ENCODE results near the gene ZNF3.

ZNF3 gene

DNA sequence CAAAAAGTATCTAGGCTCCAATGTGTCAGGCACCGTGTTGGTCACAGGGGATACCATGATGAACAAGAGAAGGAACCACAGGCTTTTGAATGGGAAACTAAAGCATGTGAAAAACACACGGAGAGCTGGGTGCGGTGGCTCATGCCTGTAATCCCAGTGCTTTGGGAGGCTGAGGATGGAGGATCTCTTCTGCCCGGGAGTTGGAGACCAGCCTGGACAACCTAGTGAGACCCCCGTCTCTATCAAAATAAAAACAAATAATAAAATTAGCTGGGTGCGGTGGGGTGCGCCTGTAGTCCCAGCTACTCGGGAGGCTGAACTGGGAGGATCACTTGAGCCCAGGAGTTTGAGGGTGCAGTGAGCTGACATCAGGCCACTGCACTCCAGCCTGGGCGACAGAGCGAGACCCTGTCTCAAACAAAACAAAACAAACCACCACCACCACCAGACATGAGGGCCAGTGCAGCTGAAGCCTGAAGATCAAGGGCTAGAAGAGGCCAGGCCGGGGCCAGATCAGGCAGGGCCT lies 6.6 kb upstream of the ZNF3 start:
- DNase-seq = no peak

DNA sequence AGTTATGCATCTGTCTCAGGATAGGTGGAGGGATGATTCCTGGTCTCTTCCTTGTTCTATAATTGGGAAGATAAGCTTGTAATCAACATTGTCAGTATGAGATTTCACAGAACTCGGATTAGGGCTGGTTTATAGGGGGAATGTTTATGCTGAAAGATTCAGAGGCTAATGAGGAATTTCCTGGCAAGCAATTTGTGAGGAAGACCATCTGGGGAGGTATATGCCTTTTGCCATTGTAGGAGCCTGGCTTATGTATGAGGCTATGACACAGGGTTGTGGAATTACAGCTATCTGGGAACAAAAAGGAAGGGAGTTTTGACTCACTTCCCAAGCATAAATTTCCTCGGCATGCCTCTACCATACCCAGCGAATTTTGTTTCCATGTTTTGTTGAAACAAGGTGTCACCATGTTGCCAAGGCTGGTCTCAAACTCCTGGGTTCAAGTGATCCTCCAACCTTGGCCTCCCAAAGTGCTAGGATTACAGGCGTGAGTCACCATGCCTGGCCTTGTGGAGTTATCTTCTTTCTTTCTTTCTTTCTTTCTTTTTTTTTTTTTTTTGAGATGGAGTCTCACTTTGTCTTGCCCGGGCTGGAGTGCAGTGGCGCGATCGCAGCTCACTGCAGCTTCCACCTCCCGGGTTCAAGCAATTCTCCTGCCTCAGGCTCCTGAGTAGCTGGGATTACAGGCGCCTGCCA lies 5.7 kb upstream of the ZNF3 start:
- no peak for DNase-seq

DNA sequence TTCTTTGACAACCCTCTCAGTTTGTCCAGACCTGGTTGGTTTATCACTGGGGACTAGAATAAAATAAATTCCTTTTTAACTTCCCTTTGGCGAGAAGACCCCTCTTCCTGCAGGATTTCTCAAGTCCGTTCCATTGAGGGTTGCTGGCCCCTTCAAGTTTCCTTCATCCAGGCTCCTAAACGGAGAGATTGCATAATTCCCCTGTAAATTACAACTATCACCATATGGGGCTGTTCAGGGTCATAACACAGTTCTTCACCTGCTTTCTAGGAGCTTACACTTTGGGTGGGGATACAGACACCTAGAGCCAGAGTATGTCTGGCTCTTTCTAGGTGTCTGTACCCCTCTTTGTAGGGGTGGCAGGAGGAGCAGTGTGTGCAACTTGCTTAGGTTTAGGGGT lies 4.0 kb upstream of the ZNF3 start:
- DNase-seq = no peak

DNA sequence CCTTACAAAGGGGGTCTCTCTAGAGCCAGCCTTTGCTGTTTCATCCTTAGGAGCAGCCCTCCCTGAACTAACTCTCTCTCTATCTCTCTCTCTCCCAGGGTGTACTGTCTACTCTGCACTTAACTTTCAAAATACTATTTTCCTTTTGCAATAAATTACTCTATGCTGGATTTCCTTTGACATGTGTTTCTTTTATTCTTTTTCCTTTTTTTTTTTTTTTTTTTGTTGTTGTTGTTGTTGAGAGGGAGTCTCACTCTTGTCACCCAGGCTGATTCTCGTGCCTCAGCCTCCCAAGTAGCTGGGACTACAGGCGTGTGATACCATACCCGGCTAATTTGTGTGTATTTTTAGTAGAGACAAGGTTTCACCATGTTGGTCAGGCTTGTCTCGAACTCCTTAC lies 1.5 kb upstream of the ZNF3 start:
- DNase-seq = no peak

DNA sequence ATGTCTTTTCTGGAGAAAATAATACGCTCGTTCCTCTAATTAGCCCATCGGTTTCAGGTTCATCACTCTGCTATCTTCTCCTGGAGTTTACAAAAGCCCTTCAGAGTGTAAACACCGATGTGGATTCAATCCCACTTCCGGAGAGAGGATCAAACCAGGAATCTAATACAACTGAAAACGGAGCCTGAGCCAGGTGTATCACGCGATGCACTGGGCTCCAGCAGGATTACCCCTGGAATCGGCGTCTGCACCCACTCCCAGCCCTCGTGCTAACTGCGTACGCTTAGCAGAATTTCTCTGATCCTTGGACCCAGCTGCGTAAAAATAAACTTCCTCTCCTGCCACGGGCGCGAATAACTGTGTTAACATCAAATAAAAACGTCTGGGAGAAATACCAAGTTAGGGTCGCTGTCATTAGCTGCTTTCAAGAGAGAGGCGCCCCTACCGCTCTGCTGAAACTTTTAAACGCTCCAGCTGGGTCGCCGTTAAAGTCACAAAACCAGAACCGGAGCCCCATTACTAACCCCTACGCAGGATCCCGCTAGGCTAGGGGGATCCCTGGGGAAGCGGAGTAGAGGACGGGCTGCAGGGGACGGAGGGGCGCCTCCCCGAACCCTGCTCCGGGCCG lies 502 bp downstream of the ZNF3 start:
- DNase-seq = no peak

DNA sequence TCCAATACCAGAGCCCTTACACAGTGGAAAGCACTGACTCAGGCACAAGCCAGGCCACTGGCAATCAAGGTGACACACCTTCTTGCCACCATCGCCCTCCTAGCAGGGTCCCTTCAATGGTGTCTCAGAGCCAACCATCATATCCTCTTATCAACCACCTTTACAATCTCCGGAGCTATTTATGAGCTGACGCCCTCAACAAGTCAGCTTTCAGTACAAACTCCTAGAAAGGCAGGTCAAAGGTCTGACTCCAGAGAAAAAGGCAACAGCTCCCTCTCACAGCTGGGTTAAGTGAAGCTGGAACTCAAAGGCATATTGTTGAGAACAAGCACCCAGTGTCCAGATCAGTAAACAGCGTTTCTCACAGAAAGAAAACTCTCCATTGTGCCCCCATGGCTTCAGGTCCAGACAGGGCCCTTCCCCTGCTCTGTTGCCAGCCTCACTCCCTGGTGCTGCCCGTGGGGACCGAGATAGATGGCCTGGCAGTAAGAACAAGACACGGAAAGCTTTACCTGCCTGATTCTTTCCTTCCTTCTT lies 2.4 kb downstream of the ZNF3 start:
- no peak for DNase-seq

DNA sequence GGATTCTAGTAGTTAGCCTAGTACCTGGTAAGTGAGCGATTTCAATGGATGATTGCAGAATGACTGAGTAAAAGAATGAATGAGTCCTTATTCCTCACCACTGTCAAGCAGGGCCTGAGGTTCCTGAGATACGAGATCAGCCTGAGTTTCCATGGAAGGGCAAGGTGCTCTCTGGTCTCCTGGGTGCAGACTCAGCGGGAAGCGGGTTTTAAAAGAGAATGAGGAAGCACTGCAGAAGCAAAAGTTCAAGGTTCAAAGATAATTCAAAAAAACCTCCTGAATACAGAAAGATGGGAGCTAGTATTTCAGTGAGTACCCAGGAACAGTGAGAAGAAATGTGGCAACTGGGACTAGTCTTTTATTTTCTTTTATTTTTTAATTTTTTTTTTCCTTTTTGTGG lies 4.3 kb downstream of the ZNF3 start:
- no peak for DNase-seq

DNA sequence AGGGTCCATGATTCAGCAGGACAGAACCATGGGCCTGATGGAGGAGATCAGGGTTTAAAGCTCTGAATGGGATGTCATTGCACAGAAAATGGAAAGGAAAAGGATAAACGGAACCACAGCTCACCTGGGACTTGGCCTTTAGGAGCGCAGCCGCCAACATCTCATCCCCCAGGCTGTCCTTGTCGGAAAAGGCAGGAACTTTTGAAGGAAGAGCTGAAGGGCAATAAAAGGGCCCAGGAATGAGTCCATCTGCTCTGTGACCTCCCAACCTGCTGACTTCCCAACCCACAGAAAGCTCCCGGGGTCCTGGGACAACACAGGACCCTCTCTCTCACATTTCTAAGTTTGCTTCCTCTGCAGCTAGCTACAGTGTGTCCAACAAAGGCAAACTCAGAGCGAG lies 6.1 kb downstream of the ZNF3 start:
- DNase-seq = no peak

DNA sequence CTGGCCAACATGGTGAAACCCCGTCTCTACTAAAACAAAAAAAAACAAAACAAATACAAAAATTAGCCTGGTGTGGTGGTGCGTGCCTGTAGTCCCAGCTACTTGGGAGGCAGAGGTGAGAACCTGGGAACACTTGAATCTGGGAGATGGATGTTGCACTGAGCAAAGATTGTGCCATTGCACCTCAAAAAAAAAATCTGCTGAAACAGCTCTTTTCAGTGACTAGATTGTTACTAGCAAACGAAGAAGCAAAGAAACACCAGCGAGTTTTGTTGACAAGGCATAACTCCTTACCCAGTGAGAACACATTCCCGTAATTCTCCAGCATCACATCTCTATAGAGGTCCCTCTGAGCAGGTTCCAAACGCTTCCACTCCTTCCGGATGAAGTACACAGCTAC lies 6.7 kb downstream of the ZNF3 start:
- DNase-seq = no peak

DNA sequence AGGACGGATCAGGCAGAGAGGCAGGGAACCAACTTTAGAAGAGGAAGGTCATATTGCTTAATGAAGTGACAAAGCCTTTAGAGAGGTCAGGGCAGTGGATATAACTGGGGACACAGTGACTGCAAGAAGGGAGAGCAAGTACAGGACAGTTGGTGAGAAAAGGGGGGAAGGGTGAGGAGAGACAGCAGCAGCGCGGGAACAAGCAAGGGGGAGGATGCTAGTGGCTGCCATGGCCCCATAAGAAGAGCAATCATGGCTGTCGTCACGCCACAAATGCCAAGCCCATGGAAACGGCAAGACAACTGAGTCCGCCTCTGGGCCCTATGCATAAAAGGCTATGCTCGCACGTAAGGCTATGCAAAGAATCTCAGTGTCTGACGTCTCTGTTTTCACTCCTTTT lies 9.1 kb downstream of the ZNF3 start:
- DNase-seq = no peak

DNA sequence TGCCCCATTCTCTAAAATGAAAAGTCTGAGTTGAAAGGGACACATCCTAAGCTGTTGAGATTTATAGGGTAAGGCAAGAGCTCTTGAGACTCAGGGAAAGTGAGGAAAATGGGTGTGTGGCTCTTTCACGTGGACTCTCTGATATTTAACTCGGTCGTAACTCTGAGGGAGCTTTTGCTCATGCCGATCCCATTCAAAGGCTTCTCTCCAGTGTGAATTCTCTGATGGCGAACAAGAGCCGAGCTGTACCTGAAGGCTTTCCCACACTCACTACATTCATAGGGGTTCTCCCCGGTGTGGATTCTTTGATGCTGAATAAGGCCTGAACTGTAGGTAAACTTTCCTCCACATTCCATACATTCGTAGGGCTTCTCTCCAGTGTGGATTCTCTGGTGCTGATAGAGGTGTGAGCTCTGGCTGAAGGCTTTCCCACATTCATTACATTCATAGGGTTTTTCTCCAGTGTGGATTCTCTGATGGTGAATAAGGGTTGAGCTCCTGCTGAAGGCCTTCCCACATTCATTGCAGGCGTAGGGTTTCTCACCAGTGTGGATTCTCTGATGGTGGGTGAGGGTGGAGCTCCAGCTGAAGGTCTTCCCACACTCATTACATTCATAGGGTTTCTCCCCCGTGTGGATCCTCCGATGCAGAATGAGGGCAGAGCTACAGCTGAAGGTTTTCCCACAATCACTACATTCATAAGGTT lies 10.4 kb downstream of the ZNF3 start:
- DNase-seq = no peak

DNA sequence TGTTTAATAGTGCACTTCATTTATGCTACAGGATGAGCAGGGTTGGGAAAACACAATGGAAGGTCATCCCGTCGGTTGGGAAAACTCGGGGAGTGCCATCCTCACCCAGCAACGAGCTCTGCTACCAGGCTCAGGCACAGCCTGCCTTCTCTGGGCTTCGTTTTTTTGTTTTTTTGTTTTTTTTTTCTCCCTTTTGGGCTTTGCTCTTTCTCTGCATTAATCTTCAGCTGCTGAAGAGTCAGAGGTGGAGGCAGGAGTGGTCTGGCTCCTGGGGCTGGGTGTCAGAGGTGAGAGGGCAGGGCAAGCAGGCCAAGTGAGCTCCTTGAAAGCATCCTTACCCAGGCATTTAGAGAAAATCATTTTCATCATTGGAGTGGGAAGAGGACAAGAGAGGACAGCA lies 11.5 kb downstream of the ZNF3 start:
- DNase-seq = no peak

DNA sequence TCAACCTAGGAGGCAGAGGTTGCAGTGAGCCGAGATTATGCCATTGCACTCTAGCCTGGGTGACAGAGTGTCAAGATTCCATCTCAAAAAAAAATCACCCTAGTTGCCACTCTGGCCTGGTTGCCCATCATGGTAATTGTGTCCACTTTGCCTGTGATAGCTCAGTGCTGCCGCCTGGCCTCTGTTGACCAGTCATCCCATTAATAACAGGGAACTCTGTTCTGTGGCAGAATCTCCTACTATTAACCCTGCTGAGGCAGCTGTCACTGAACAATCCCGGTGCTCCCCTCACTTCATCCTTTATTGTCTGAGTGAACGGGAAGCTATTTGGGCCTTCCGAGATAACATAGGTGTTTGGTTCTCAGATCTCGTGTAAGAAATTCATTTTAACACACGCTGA lies 14.6 kb downstream of the ZNF3 start:
- DNase-seq = no peak

DNA sequence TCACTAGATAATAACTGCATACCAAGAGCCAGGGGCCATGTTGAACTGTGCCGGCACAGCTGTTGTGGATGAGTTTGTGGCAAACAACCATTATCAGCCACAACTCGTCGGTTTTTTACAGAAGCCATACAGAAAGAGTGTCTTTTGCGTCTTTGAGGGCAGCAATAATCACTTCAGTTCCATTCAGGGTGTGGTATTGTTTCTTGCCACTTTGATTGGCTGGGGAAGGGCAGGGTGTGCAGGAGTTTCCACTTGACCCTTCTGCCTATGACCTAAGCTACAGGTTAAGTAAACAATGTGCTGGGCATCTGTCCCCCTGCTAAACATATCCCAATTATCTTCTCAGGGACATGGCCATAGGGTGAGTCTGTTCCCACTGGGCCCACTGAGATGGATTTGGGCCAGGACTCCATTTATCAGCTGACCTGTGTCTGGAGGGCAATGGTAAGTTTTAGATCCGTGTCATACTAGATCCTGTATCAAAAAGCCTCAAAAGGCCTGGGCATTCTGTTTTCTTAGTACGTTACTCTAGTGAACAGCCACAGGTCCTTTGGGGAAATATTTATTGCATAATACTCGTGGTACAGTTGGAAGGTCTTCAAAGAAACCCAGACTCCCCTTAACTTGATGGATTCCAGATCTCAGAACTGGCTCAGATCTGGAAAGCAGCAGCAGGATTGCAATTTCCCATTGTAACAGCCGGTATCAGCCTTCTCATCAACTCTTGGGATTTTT lies 15.9 kb downstream of the ZNF3 start:
- no peak for DNase-seq

DNA sequence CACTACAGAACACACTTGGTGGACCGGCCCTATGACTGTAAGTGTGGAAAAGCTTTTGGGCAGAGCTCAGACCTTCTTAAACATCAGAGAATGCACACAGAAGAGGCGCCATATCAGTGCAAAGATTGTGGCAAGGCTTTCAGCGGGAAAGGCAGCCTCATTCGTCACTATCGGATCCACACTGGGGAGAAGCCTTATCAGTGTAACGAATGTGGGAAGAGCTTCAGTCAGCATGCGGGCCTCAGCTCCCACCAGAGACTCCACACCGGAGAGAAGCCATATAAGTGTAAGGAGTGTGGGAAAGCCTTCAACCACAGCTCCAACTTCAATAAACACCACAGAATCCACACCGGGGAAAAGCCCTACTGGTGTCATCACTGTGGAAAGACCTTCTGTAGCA lies 17.4 kb downstream of the ZNF3 start:
- no peak for DNase-seq

DNA sequence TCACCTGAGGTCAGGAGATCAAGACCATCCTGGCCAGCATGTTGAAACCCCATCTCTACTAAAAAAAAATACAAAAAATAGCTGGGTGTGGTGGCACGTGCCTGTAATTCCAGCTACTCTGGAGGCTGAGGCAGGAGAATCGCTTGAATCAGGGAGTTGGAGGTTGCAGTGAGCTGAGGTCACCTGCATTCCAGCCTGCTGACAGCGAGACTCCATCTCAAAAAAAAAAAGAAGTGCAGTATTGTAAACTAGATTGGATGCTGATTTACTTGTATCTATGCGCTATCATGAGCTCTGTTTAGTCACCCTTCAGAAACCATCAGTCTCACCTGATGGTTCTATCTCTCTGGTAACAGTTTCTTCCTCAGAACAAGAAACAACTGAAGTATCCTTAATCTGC lies 18.1 kb downstream of the ZNF3 start:
- no peak for DNase-seq

DNA sequence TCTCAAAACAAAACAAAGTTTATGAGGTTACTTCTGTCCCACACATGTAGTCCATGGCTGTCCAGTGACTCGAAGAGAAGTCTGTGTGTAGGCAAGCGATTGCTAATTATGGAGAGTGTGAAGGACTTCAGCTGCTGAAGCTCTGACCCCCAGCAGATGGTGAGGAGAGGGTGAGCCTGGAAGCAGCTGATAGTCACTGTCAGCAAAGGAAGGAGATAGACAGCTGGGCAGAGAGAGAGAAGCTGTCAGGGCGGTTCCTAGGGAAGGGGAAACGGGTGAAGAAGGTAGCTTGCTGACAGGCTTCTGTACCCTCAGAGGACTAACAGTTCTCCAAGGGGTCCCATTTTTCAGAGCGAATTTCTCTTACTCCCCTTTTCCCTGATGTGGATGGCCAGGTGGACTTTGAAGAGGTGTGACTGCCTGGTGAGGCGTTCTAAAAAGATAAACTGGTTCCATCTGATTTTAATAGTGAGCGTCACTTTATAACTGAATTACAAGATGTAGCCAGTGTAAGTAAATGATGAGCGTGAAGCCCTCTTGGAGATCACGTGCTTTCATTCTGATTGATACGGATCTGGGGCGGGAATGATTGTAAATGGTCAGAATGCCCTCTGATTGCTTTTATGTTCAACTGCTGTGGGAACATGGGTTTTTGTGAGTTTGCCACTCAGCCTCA lies 19.9 kb downstream of the ZNF3 start:
- no peak for DNase-seq

DNA sequence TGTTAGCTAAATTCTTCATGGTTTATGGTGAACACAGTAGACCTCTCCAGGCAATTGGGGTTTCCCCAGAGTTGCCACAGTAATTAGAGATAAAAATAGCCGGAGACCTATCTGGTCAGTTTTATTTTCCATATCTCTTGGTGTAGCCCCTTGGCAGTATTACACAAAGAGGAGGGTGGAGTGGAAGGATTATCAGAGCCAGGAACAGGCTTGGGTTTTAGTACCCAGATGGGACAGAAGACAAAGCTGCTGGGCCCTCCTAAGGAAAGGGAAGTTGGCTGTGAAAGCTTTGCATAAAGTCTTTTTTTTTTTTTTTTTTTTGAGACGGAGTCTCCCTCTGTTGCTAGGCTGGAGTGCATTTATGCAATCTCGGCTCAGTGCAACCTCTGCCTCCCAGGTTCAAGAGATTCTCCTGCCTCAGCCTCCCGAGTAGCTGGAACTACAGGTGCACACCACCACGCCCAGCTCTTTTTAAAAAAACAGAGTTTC lies 22.2 kb downstream of the ZNF3 start:
- DNase-seq = no peak

DNA sequence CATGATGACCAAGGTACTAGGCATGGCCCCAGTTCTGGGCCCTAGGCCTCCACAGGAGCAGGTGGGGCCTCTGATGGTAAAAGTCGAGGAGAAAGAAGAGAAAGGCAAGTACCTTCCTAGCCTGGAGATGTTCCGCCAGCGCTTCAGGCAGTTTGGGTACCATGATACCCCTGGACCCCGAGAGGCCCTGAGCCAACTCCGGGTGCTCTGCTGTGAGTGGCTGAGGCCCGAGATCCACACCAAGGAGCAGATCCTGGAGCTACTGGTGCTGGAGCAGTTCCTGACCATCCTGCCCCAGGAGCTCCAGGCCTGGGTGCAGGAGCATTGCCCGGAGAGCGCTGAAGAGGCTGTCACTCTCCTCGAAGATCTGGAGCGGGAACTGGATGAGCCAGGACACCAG lies 24.5 kb downstream of the ZNF3 start:
- no peak for DNase-seq

DNA sequence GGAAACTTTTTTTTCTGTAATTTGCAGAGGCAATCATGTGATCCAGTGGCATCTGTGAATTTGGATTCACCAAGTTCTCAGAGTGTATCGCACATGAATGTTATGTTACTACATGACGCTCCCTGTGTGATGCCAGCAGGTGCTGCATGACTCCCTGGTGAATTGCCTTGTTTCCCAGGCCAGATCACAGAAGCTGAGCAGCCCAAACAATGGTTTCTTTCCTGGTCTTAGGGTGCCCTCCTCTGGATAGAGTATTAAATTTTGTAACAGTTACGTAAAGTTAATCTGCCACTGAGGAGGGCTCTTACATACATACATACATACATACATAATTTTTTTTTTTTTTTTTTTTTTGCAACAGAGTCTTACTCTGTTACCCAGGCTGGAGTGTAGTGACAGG lies 28.3 kb downstream of the ZNF3 start:
- DNase-seq = no peak

DNA sequence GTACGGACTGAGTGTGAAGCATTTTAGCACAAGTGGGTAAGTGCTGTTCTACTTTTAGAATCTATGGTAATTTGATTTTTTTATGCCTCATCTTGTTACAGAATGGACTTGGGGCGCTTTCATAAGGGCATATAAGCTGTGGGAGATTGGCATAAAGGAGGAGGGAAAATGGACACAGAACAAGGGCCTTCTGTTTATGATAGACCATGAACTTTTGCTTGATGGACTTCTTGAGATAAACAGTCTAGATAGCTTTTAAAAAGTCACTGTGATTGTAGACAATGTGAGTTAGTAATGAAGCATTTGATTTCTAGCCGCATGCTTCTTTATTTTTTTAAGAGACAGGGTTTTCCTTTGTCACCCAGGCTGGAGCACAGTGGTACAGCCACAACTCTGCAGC lies 29.9 kb downstream of the ZNF3 start:
- no peak for DNase-seq

Measured in activated T-cell treated with anti-CD3 and anti-CD28 coated beads, Interleukin-2, amount 50 U/mL, for 1 hour (primary cell).